Measurements from ENCODE around the gene IQCF6. TPM values are rescaled to one million over a fixed set of nuclear protein-coding genes. Genes with fewer than 3 reads are reported as not detected.

IQCF6 gene
- polyA plus RNA-seq, 3 donors = not detected

DNA sequence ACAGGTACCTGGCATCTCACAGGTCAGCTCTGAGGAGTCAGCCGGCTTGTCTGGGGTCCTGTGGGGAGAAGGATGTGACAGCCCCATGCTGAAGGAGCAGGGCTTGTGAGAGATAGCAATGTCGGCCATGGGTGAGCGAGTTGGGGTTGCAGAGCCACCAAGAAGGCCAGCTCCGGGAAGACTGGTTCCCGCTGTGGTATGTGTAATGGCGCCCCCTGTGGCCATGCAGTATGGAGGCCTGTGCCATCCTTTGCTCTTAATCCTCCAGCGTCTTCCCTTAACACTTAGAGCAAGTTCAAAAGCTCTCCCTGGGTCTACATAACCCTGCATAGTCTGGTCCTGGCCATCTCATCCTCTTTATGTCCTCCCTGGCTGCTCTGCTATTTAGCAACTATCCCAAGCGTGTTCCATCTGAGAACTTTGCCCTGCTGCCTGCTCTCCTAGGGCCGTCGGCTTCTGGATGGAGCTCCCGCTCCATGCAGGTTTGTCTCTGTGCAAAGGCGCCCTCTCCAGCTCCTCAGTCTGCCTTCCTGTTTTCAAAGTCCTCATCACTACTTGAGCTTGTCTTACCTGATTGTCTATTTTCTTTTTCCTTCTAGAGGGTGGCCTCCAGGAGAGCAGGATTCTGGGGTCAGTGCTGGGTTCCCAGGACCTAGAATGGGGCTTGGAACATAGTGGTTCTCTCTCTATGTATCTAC lies 40.8 kb upstream of the IQCF6 start:
- no peak overlapping the region for H3K4me3 Mint-ChIP-seq

DNA sequence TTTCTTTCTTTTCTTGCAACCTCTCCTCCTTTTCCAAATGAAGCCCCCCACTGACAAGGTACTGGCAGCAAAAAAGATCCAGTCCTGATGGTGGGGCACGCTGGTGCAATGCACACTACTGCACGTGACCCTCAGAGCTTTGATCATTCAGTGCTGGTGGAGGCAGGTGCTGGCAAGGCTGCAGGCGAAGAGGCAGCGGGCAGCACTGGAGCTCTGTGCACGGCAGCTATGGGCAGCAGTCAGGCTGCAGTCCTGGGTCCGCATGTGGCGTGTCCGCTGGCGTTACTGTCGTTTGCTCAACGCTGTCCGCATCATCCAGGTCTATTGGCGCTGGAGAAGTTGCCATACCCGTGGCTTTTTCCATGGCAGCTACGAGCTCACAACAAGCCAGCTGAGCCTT lies 40.1 kb upstream of the IQCF6 start:
- no peak overlapping the region for H3K4me3 Mint-ChIP-seq
- peaks cover 4 to 12% (median 11%) of the 10 kb centered on the region in 3 donors for H3K27me3 Mint-ChIP-seq (ENCODE audit: low read depth in 3 of 3)
- intact Hi-C loops (cut with micrococcal nuclease) = no loop called here
- WGBS (ENCODE audit: insufficient coverage) = 95% methylated on average over 15 of the region's 15 CpGs
- H3K9me3 ChIP-seq (replicated peaks in 1 of 2; ENCODE audit: control insufficient read depth in 1 of 2, insufficient read depth in 1 of 2, low read length in 2 of 2) = no peaks in the 10 kb centered on the region
- no peak overlapping the region for H2AFZ ChIP-seq (ENCODE audit: insufficient read depth, low read depth, low read length, poor library complexity, severe bottlenecking)
- H3K9ac ChIP-seq (ENCODE audit: insufficient read depth, low read length, poor library complexity, severe bottlenecking) = no peak overlapping the region
- H3K27me3 ChIP-seq (ENCODE audit: control insufficient read depth in 2 of 2, insufficient read depth in 2 of 2, low read length in 2 of 2) = no peaks in the 10 kb centered on the region
- H3K36me3 ChIP-seq (replicated peaks in 1 of 2; ENCODE audit: control insufficient read depth in 1 of 2, insufficient read depth in 2 of 2, low read length in 2 of 2) = no peaks in the 10 kb centered on the region
- no peak overlapping the region for H3K4me3 ChIP-seq (replicated peaks in 1 of 3; ENCODE audit: low read depth in 2 of 3, low read length in 3 of 3)
- no peak overlapping the region for H3K27ac ChIP-seq (ENCODE audit: low read depth in 1 of 2, low read length in 2 of 2)
- no peaks in the 10 kb centered on the region for H3K79me2 ChIP-seq (ENCODE audit: insufficient read depth, low read length)
- no peaks in the 10 kb centered on the region for H4K20me1 ChIP-seq (ENCODE audit: insufficient read depth, low read length)
- no peak overlapping the region for H3K4me2 ChIP-seq (replicated peaks; ENCODE audit: extremely low read depth, low read length, poor library complexity, severe bottlenecking)
- H3K27ac Mint-ChIP-seq = no peak overlapping the region
- no peaks in the 10 kb centered on the region for H3K4me1 Mint-ChIP-seq
- H3K9me3 Mint-ChIP-seq = peaks cover 2 to 14% (median 4%) of the 10 kb centered on the region in 7 donors
- no peaks in the 10 kb centered on the region for H3K36me3 Mint-ChIP-seq
- H3K4me1 ChIP-seq (ENCODE audit: control insufficient read depth in 1 of 2, insufficient read depth in 2 of 2, low read length in 2 of 2) = no peaks in the 10 kb centered on the region
- no peak for DNase-seq
- TF ChIP-seq, protein P1, sequence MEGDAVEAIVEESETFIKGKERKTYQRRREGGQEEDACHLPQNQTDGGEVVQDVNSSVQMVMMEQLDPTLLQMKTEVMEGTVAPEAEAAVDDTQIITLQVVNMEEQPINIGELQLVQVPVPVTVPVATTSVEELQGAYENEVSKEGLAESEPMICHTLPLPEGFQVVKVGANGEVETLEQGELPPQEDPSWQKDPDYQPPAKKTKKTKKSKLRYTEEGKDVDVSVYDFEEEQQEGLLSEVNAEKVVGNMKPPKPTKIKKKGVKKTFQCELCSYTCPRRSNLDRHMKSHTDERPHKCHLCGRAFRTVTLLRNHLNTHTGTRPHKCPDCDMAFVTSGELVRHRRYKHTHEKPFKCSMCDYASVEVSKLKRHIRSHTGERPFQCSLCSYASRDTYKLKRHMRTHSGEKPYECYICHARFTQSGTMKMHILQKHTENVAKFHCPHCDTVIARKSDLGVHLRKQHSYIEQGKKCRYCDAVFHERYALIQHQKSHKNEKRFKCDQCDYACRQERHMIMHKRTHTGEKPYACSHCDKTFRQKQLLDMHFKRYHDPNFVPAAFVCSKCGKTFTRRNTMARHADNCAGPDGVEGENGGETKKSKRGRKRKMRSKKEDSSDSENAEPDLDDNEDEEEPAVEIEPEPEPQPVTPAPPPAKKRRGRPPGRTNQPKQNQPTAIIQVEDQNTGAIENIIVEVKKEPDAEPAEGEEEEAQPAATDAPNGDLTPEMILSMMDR (IDR thresholded peaks at IDR 0.05) = no peak

More for the DNA sequence above, 40.8 kb upstream of the IQCF6 start:
- intact Hi-C loops (cut with micrococcal nuclease) = no loop called here
- Histone ChIP-seq H3K4me3 (replicated peaks in 1 of 3; ENCODE audit: low read depth in 2 of 3, low read length in 3 of 3) (no peak overlapping the region), H2AFZ (ENCODE audit: insufficient read depth, low read depth, low read length, poor library complexity, severe bottlenecking) (no peak overlapping the region), H3K4me2 (replicated peaks; ENCODE audit: extremely low read depth, low read length, poor library complexity, severe bottlenecking) (no peak overlapping the region), H3K9ac (ENCODE audit: insufficient read depth, low read length, poor library complexity, severe bottlenecking) (no peak overlapping the region), H3K4me1 (ENCODE audit: control insufficient read depth in 1 of 2, insufficient read depth in 2 of 2, low read length in 2 of 2) (no peaks in the 10 kb centered on the region), H3K36me3 (replicated peaks in 1 of 2; ENCODE audit: control insufficient read depth in 1 of 2, insufficient read depth in 2 of 2, low read length in 2 of 2) (no peaks in the 10 kb centered on the region), H3K79me2 (ENCODE audit: insufficient read depth, low read length) (no peaks in the 10 kb centered on the region), H3K27me3 (ENCODE audit: control insufficient read depth in 2 of 2, insufficient read depth in 2 of 2, low read length in 2 of 2) (no peaks in the 10 kb centered on the region), H3K9me3 (replicated peaks in 1 of 2; ENCODE audit: control insufficient read depth in 1 of 2, insufficient read depth in 1 of 2, low read length in 2 of 2) (no peaks in the 10 kb centered on the region), H4K20me1 (ENCODE audit: insufficient read depth, low read length) (no peaks in the 10 kb centered on the region), H3K27ac (ENCODE audit: low read depth in 1 of 2, low read length in 2 of 2) (no peak overlapping the region)
- Mint-ChIP-seq H3K27ac (no peak overlapping the region), H3K27me3 (ENCODE audit: low read depth in 3 of 3) (peaks cover 3 to 13% (median 12%) of the 10 kb centered on the region in 3 donors), H3K36me3 (no peaks in the 10 kb centered on the region), H3K9me3 (peaks cover 2 to 14% (median 4%) of the 10 kb centered on the region in 7 donors), H3K4me1 (no peaks in the 10 kb centered on the region)
- 50% methylated on average over 11 of the region's 12 CpGs for WGBS (ENCODE audit: insufficient coverage)
- no peak for DNase-seq
- TF ChIP-seq, protein P1 (IDR thresholded peaks at IDR 0.05) = peak; percentile 37
